ELF-1 (cell line): Measurements from ENCODE around the gene TEX2.

Source experiments
- DNase-seq: peaks from one replicate; pipeline ENCODE4 v3.0.0-alpha.2; 2016; ENCODE audit warnings: low read depth, low spot score

Gene TEX2

DNA sequence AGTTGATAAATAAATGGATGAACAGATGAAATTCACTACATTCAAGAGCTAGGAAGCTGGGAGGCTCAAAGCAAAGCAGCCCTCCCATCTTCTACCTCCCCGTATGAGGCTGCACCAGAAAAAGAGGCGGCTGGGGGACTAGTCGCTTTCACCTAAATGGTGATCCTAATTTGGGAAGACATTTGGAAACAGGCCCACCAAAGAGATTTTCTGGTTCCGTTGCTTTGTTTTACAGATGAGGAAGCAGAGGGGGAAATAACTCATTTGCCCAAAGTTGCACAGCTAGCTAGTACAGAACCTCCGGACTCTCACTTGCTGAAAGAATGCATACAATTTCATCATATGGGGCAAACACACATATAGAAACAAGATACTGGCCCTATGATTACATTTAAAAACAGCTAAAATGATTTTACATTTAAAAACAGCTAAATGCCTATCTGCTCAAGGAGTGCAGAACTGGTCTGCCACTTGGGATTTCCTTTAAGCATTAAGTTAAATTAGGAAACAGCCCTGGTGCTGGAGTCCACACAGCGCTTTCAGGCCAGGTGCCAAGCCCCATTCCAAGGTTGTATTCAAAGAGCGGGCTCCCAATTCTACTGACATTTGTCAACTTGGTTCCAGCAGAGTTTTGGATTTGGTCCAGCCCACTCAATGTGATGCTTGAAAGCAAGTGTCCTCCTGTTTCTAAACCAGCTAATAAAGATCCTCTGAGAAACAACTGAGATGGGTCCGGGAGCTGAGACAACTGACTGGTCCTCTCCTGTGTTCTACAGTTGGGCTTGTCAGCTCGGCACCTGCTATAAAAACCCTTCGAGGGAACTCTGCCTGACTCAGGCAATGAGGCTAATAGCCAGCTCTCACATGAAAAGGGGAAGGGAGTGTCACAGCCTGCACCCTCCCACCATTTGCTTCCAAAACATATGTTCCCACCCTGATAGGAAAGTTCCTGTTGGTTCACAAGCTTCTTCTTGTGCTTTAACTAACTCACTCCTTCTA is 144.8 kb downstream of the TEX2 start:
- DNase-seq = no peak

DNA sequence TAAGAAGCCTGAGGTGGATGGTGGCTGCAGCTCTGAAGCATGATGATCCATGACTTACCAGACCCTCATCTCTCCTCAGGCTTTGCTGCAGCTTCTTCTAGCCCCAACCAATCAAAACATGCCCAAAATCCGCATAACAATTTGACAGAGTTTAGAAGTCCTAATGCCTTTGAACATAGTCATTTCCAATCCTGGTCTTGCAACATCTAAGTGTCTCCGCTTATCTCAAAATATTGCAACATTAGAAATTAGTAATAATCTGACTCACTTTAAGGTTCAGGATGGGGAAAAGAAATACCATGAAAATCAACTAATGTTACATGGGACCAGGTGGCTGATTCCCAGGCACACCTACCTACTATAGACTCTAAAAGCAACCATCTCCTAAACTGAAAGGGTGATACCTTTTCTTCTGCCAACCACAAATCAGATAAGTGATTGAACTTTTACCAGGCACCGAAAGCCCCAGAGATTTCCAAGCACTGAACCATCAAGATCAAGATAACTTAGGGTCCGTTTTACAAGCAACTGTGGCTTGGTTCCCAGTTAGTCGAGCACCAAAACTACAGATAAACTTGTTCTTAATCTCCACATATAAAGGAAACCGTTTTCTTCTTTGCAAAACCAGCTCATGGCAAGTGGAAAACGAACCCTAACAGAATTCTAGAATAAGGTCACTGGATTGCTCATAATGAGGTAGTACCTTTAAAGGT is 147.1 kb downstream of the TEX2 start:
- no peak for DNase-seq

DNA sequence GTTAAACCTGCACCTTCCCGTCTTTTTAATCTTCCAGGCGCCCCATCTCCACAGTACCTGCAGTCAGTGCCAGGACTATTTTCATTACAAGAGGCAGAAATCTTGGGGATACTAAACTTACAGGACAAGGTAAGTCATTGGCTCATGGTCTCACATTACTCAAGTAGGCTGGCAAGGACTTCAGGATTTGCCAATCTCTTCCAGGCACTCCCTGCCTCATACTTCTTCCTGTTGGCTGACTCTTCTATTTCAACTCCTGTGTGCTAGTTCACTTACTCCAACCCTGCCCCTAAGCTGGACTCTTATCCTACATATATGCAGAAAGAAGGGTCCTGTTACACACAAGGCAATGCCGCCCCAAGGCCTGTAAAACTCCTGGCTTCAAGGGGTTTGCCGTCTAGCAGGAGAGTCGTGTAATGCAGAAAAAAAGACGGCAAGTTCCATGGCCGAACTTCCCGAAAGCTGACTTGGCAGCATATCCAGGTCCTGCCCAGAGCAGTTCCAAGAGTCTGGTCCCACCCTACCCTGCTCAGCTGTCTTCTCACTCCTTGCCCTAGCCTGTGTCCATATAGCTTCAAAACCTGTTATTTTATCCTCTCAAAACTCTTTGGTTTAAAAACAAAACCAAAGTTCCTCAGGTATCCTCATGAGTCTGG is 147.9 kb downstream of the TEX2 start:
- DNase-seq = no peak

DNA sequence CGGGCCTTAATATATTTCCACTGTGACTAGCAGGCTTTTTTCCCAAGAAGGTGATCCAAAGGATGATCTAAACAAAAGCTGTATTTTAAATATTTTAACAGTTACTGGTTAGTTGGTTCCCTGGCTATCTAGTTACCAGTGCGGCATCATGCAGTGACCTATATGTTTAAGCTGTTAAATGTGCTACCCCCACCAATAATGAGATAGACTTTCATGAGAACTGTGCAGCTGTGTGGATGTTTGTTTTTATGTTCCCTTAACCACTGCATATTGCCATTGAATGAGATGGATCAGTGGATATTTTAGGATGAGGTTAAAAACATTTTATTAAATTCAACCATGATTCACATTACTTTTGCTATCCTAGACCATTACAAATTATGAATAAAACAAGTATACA is 150.1 kb downstream of the TEX2 start:
- no peak for DNase-seq

DNA sequence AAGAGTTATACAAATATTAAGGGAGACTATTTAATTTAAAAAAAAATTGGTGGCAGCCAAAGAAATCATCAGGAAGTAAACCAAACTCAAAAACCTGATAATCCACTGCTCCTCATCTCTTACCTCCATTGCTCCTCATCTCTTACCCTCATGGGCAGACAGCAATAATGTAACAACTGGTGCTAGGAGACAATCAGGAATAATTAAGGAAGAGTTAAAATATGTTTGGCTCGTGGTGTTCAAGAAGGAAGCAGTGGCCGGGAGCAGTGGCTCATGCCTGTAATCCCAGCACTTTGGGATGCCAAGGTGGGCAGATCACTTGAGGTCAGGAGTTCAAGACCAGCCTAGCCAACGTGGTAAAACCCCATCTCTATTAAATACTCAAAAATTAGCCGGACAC is 151.2 kb downstream of the TEX2 start:
- DNase-seq = no peak

DNA sequence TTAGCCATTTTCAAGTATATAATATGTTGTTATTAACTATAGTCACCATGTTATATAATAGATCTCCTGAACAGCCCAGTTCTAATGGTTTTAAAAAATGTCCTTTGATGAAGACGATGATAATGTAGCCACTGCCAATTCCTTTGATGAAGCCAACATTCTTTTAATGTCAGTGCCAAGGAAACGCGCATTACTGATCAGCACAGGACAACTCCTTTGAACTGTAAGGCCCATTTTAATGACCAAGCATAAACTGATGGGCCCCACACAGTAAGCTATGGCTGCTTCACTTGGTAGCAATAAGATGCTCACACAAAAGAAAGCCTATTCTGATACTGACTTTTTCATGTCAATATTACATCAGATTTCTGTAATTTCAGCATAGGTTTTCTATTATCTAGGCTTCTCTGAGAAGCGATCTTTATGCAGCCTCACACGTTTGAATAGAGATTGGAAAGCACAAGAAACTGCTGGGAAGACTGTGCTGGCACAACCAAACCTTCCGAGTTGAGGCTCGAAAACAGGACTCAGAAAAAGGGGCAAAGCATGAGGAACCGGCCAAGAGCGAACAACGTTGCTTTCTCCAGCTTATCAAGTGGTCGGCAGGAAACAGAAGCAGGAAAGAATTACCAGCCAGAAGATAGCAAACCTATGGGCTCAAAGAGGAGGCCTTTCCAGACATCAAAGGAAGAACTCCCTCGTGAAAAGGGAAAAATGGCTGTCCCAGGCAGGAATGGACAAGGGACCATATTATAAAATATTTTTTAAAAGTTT is 152.5 kb downstream of the TEX2 start:
- DNase-seq = no peak

DNA sequence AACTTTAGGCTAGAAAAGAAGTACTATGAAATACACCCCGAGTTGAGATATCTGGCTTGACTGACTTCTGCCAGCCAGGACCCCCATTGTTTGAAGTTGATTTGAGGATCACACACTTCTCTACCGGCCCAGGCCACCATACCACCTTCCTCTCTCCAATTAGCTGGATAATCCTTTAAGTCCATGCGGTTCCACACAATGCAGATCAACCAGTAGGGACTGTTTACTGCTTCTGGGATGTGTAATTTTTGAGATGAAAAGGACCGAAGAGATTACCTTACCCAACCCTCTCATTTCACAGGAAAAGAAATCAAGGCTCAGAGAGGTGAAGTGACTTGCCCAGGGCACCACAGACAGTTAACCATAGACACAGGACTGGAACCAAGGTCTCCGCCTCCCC is 153.7 kb downstream of the TEX2 start:
- DNase-seq = no peak

DNA sequence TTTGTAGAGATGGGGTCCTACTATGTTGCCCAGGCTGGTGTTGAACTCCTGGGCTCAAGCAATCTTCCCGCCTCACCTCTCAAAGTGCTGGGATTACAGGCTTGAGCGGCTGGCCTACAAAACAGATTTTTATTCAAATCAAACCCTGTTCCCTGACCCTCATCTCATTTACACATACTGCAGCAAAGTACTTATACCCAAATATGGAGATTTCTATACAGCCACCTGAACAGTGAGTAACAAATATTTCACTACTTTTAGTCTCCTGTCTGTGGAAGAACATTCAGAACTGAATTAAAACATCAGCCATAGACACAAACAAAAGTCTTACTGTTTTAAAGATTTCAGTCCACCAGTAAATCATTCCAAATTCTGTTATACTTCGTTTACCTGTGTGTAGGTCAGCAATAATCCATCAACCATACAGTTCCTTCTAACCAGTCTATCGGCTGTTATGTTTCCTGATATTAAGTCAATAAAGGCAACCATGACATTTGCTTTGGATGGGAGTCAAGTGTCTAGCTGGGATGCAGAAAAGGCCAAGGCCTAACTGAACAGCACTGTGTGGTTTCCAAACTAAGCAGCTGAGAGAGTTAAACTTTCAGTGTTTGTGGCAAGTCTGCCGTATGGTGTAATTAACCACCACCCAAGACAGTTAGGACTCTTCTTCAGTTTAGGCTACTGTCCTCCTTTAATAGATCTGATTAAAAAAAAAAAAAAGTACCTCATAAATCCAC is 155.4 kb downstream of the TEX2 start:
- no peak for DNase-seq

DNA sequence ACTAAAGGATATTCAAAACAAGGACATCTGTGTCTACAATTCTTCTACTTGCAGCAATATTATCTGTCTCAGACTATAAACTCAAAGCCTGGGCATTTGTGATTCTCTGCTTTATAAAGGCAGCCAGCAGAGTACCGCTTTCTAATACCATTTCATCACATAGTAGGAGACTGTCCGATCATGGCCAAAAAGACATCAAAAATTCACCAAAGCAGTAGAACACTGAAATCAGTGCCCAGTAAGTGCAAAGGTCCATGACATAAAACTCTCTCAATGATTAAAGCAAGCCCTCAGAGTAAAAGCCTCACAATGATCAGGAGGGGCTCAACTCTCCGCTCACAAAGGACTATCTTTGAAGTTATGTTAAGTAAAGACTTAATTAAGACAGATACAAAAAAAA is 156.1 kb downstream of the TEX2 start:
- DNase-seq = no peak

DNA sequence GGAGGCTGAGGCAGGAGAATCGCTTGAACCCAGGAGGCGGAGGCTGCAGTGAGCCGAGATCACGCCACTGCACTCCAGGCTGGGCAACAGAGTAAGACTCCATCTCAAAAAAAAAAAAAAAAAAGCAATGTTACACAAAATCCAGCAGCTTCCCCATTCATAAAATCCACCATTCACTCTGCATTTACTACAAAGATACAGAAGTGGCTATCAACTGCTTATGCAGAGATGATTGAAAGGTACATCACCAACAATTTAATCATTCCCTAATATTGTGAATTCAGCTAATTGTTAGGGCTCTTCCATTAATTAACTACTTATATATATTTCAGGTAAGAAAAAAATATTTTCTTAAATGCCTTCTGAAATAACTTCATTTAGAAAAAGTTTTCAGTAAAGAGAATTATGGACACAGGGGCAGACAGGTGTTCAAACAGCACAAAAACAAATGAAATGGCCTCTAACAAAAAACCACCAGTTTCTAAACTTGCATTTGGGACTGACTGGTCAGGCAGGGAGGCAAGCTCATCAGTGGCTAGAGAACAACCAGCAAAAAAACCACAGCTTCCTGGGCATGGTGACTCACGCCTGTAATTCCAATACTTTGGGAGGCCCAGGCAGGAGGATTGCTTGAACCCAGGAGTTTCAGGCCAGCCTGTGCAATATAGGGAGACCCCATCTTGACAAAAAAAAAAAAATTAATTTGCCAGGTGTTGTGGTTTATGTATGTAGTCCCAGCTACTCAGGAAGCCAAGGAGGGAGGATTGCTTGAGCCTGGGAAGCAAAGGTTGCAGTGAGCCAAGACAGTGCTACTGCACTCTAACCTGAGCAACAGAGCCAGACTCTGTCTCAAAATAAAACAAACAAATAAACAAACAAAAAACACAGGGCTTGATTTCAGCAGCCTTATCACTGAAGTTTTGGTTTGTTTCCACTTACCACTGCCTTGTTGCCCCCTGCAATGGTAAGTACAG is 159.4 kb downstream of the TEX2 start:
- DNase-seq = no peak

DNA sequence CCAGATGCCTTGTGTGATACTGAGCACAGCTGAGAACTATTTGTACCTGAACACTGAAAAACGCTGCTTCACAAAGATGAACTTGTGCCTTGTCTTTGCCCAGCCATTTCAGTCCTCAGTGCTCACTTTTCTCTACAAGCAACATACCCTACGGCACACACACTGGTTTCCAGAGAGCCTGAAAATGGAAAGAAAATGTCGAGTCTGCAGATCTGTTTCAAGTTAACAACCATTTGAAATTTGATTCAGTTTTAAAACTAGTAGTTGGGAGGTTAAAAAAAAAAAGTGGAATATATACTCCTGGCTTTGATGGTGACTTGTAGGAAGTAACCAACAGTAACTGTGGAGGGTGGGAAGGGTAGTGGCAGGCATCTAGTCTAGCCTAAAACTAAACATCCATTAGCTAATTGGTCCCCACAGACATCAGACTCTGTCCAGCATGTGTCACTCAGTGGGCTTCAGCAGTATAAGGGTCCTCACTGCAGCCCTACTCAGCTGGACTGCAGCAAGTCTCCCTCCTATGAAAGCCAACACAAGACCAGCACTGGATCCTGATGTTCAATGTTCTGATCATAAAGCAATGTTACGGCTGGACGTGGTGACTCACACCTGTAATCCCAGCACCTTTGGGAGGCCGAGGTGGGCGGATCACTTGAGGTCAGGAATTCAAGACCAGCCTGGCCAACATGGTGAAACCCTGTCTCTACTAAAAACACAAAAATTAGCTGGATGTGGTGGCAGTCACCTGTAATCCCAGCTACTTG is 160.3 kb downstream of the TEX2 start:
- DNase-seq = no peak

DNA sequence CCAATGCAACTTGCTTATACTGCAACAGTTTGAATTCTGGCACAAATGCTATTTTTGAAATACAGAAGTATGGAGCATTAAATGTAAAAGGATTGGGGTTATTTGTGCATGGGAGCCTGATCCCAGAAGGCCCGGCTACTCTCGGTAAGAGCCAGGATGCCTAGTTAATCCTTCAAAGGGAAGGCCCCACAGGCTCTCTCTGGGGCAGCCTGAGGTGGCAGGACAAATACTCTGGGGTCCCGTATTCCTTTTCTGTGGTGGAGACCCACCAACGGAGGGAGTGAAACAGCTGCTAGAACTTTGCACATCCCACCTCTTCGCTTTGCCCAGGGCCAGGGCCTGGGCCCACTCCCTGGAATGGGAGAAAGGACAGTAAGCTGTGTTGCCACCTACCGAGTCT is 163.5 kb downstream of the TEX2 start:
- DNase-seq = no peak
